H1 (cell line): ENCODE measurements around the gene SLC30A2. TPM values are rescaled to one million over a fixed set of nuclear protein-coding genes. Genes with fewer than 3 reads are reported as not detected.

Source experiments
- CTCF ChIA-PET: fragments of 300-600 bp; sonication (Branson Sonifier 250); formaldehyde crosslinking; loops from one replicate; lab custom pipeline; 2021; ENCODE audit not compliant: partially characterized antibody; lab: Charles Lee
- POLR2A ChIA-PET: fragments of 300-600 bp; sonication (Branson Sonifier 250); formaldehyde crosslinking; loops from one replicate; lab custom pipeline; 2021; ENCODE audit warnings: inconsistent platforms; ENCODE audit not compliant: partially characterized antibody; lab: Charles Lee
- DNase-seq, 2 experiments: peaks; one replicate each; pipeline versions ENCODE4 v3.0.0 to v3.0.0-alpha.2; 2010 to 2022; ENCODE audit warnings: low spot score in 2 of 2, low read depth in 1 of 2, mixed read lengths in 1 of 2
- FAIRE-seq: peaks from 2 replicates; lab custom pipeline; 2011; peaks lifted over from hg19 to GRCh38; lab: Jason Lieb, UNC
- H2AFZ ChIP-seq: 2 replicates; pipeline ENCODE4 v1.8.1; 2012; ENCODE audit warnings: low read length, inconsistent platforms
- H2AK5ac ChIP-seq: 2 replicates; pipeline ENCODE4 v1.6.1; 2013; ENCODE audit warnings: low read depth, low read length
- H2BK120ac ChIP-seq: replicated peaks from 2 replicates; pipeline ENCODE3; 2013; ENCODE audit warnings: low read depth, low read length, inconsistent platforms
- H2BK12ac ChIP-seq: 2 replicates; pipeline ENCODE4 v1.6.1; 2013; ENCODE audit warnings: low read depth, low read length
- H2BK15ac ChIP-seq: 2 replicates; pipeline ENCODE4 v1.6.1; 2013; ENCODE audit warnings: low read length
- H2BK20ac ChIP-seq: 2 replicates; pipeline ENCODE4 v1.6.1; 2013; ENCODE audit warnings: low read length
- H2BK5ac ChIP-seq: 2 replicates; pipeline ENCODE4 v1.6.1; 2013; ENCODE audit warnings: low read depth, low read length
- H3K14ac ChIP-seq: 2 replicates; pipeline ENCODE4 v1.6.1; 2013; ENCODE audit warnings: inconsistent platforms; ENCODE audit not compliant: insufficient read length
- H3K18ac ChIP-seq: 2 replicates; pipeline ENCODE4 v1.6.1; 2013; ENCODE audit warnings: low read length; ENCODE audit errors: extremely low read depth
- H3K23ac ChIP-seq: 2 replicates; pipeline ENCODE4 v1.6.1; 2013; ENCODE audit warnings: inconsistent platforms; ENCODE audit not compliant: insufficient read length
- H3K23me2 ChIP-seq: 2 replicates; pipeline ENCODE4 v1.6.1; 2013; ENCODE audit warnings: low read depth, low read length
- H3K27ac ChIP-seq: 2 replicates; pipeline ENCODE4 v1.6.1; 2011; ENCODE audit warnings: low read depth, low read length, inconsistent platforms
- H3K27me3 ChIP-seq, 4 experiments: replicated peaks in 1 of 4; 1 replicate in 1 of 4; 2 replicates in 3 of 4; pipeline versions ENCODE4 v1.6.1 to v1.8.1; 2011 to 2013; ENCODE audit warnings: low read length in 3 of 4, mild to moderate bottlenecking in 3 of 4, inconsistent platforms in 2 of 4, mixed read lengths in 2 of 4, moderate library complexity in 1 of 4; ENCODE audit not compliant: control insufficient read depth in 3 of 4, insufficient read depth in 3 of 4; ENCODE audit errors: extremely low read depth in 1 of 4
- H3K36me3 ChIP-seq, 4 experiments: 2 replicates each; pipeline versions ENCODE4 v1.6.1 to v1.8.1; 2011 to 2013; ENCODE audit warnings: mild to moderate bottlenecking in 4 of 4, low read length in 3 of 4, moderate library complexity in 2 of 4, control low read depth in 1 of 4, inconsistent platforms in 1 of 4; ENCODE audit not compliant: insufficient read depth in 4 of 4, control insufficient read depth in 2 of 4
- H3K4ac ChIP-seq: replicated peaks from 2 replicates; pipeline ENCODE3; 2013; ENCODE audit warnings: low read length, low read depth, mixed read lengths, inconsistent platforms; ENCODE audit not compliant: insufficient read length
- H3K4me1 ChIP-seq, 4 experiments: replicated peaks in 1 of 4; 1 replicate in 1 of 4; 2 replicates in 3 of 4; pipeline versions ENCODE4 v1.6.1 to v1.8.1; 2011 to 2013; ENCODE audit warnings: low read length in 3 of 4, inconsistent platforms in 2 of 4, mixed read lengths in 1 of 4; ENCODE audit not compliant: insufficient read depth in 4 of 4, control insufficient read depth in 3 of 4
- H3K4me2 ChIP-seq, 2 experiments: 2 replicates each; pipeline versions ENCODE4 v1.6.1 to v1.8.1; 2011 to 2013; ENCODE audit warnings: low read depth in 2 of 2, low read length in 2 of 2, control low read depth in 1 of 2, inconsistent platforms in 1 of 2, mild to moderate bottlenecking in 1 of 2; ENCODE audit not compliant: insufficient read depth in 1 of 2
- H3K4me3 ChIP-seq, 4 experiments: fragments of 200-600, 300-600 bp in 1 of 4; sonication (generic), shearing (Covaris generic), sonication (Bioruptor Twin) in 1 of 4; 2 replicates each; pipeline versions ENCODE4 v1.5.1 to v1.8.1; 2011 to 2016; ENCODE audit warnings: low read length in 4 of 4, low read depth in 3 of 4, control low read depth in 2 of 4, inconsistent platforms in 2 of 4, mild to moderate bottlenecking in 2 of 4, mixed read lengths in 1 of 4, moderate library complexity in 1 of 4; ENCODE audit not compliant: insufficient read depth in 2 of 4; ENCODE audit errors: extremely low read depth in 1 of 4
- H3K56ac ChIP-seq: replicated peaks from 2 replicates; pipeline ENCODE3; 2013; ENCODE audit warnings: low read depth, mild to moderate bottlenecking, mixed read lengths, low read length, inconsistent platforms; ENCODE audit not compliant: insufficient read length
- H3K79me1 ChIP-seq: 2 replicates; pipeline ENCODE4 v1.6.1; 2013; ENCODE audit warnings: low read depth, low read length, control low read depth
- H3K79me2 ChIP-seq, 2 experiments: 2 replicates each; pipeline versions ENCODE4 v1.6.1 to v1.8.1; 2012 to 2013; ENCODE audit warnings: low read length in 2 of 2, mild to moderate bottlenecking in 2 of 2, inconsistent platforms in 1 of 2; ENCODE audit not compliant: insufficient read depth in 2 of 2, control insufficient read depth in 1 of 2
- H3K9ac ChIP-seq, 4 experiments: replicated peaks in 1 of 4; 1 replicate in 1 of 4; 2 replicates in 3 of 4; pipeline versions ENCODE4 v1.6.1 to v1.8.1; 2011 to 2013; ENCODE audit warnings: low read depth in 3 of 4, low read length in 3 of 4, control low read depth in 2 of 4, mild to moderate bottlenecking in 2 of 4, moderate library complexity in 2 of 4, inconsistent platforms in 1 of 4; ENCODE audit errors: extremely low read depth in 1 of 4
- H3K9me3 ChIP-seq, 2 experiments: 2 replicates each; pipeline versions ENCODE4 v1.6.1 to v1.8.1; 2012 to 2013; ENCODE audit warnings: mild to moderate bottlenecking in 2 of 2, moderate library complexity in 2 of 2, control low read depth in 1 of 2, inconsistent platforms in 1 of 2, low read depth in 1 of 2, low read length in 1 of 2, mixed read lengths in 1 of 2; ENCODE audit not compliant: insufficient read depth in 2 of 2
- H4K20me1 ChIP-seq, 2 experiments: replicated peaks in 1 of 2; 2 replicates each; pipeline versions ENCODE3 to v1.8.1; 2011 to 2013; ENCODE audit warnings: inconsistent platforms in 2 of 2, low read length in 2 of 2, mild to moderate bottlenecking in 1 of 2; ENCODE audit not compliant: insufficient read depth in 2 of 2, control insufficient read depth in 1 of 2
- H4K5ac ChIP-seq: 2 replicates; pipeline ENCODE4 v1.6.1; 2013; ENCODE audit warnings: low read length, low read depth, mixed read lengths, inconsistent platforms; ENCODE audit not compliant: insufficient read length
- H4K8ac ChIP-seq: 2 replicates; pipeline ENCODE4 v1.8.0; 2013; ENCODE audit warnings: mild to moderate bottlenecking, moderate library complexity, low read length, inconsistent platforms; ENCODE audit not compliant: insufficient read depth; ENCODE audit errors: extremely low read depth
- H4K91ac ChIP-seq: replicated peaks from 2 replicates; pipeline ENCODE3; 2013; ENCODE audit warnings: low read length, mixed read lengths, inconsistent platforms; ENCODE audit not compliant: insufficient read length
- ATF3 ChIP-seq: IDR thresholded peaks from 2 replicates; pipeline ENCODE4 v1.6.1; 2011; ENCODE audit warnings: low read depth, mild to moderate bottlenecking, low read length; ENCODE audit not compliant: insufficient read depth
- CTCF ChIP-seq, 3 experiments: IDR thresholded peaks; 1 replicate in 2 of 3; 2 replicates in 1 of 3; pipeline versions ENCODE4 v1.5.1 to v1.6.1; 2011; ENCODE audit warnings: low read length in 3 of 3, mild to moderate bottlenecking in 3 of 3, inconsistent platforms in 2 of 3, low read depth in 1 of 3, moderate library complexity in 1 of 3; ENCODE audit not compliant: insufficient read depth in 1 of 3; ENCODE audit errors: control extremely low read depth in 1 of 3
- HDAC2 ChIP-seq, 2 experiments: fragments of 300-600 bp in 1 of 2; sonication (generic) in 1 of 2; IDR thresholded peaks; 2 replicates each; pipeline ENCODE4 v1.6.1; 2011 to 2012; ENCODE audit warnings: low read depth in 2 of 2, low read length in 2 of 2, mild to moderate bottlenecking in 2 of 2, moderate library complexity in 2 of 2, borderline replicate concordance in 1 of 2, inconsistent platforms in 1 of 2
- KDM1A ChIP-seq: fragments of 200-600, 300-600 bp; sonication (generic); IDR thresholded peaks from 2 replicates; pipeline ENCODE4 v1.7.1; 2016; ENCODE audit warnings: mild to moderate bottlenecking, low read length, borderline replicate concordance
- KDM4A ChIP-seq: IDR thresholded peaks from one replicate; pipeline ENCODE4 v1.7.1; 2012; ENCODE audit warnings: low read depth, mild to moderate bottlenecking, moderate library complexity, low read length, inconsistent platforms; ENCODE audit not compliant: severe bottlenecking
- RAD21 ChIP-seq, 2 experiments: IDR thresholded peaks in 1 of 2; conservative IDR thresholded peaks in 1 of 2; 2 replicates each; pipeline ENCODE4 v1.6.1; 2011; ENCODE audit warnings: low read depth in 2 of 2, low read length in 2 of 2, improper control_type of control experiment in 1 of 2, inconsistent platforms in 1 of 2, mild to moderate bottlenecking in 1 of 2, moderate library complexity in 1 of 2
- SAP30 ChIP-seq: fragments of 300-600 bp; sonication (generic); IDR thresholded peaks from 2 replicates; pipeline ENCODE4 v1.7.1; 2012; ENCODE audit warnings: low read length, moderate library complexity, mild to moderate bottlenecking, inconsistent platforms; ENCODE audit not compliant: insufficient read depth, insufficient replicate concordance
- WGBS, 2 experiments: shearing (Covaris generic) in 1 of 2; methylation state at CpG; one replicate each; pipeline versions ENCODE4 v1.1.6 to v1.1.7; 2013 to 2015; ENCODE audit warnings: low lambda C conversion rate in 2 of 2, mixed read lengths in 2 of 2, inconsistent platforms in 1 of 2, low coverage in 1 of 2, missing lambda C conversion rate in 1 of 2; ENCODE audit not compliant: insufficient replicate concordance in 2 of 2, insufficient coverage in 1 of 2, insufficient read length in 1 of 2; ENCODE audit errors: extremely low coverage in 1 of 2, missing lambda C conversion rate in 1 of 2; 5-methylcytosine and 5-hydroxymethylcytosine counted together
- polyA plus RNA-seq, 7 experiments: library from polyadenylated mRNA; depleted of rRNA in 3 of 7; stranded (reverse) in 5 of 7; unstranded in 2 of 7; fragments of >200 nt in 5 of 7; fragments of 200-250 nt in 2 of 7; gene quantifications; 1 replicate in 5 of 7; 2 replicates in 1 of 7; 4 replicates in 1 of 7; pipeline versions ENCODE4 v1.2.1 to v1.2.3, GENCODE V29; 2011 to 2013; ENCODE audit warnings: missing spikeins in 2 of 7, mixed read lengths in 2 of 7
- total RNA-seq: library from RNA; stranded (reverse); fragmentation: NEBNext Ultra II Directional; extraction: Animal tissue kit (Norgen Biotek cat#: 25700); gene quantifications from 2 replicates; pipeline ENCODE4 v1.2.1, GENCODE V29; 2021

The SLC30A2 gene
- total and polyA plus RNA-seq, 2 of the 8 experiments (the other 6 are each of a cell fraction or from before 2014, with no cell fraction given) = 0.19 to 0.76 TPM

GRCh38 chr1:26029864-26030481 lies 15.9 kb downstream of the SLC30A2 start:
- H3K18ac ChIP-seq = no peak overlapping the region
- H3K23me2 ChIP-seq = peaks cover 2% of the 10 kb centered on the region; the same call in 1 of the 2 replicates
- H3K4me1 ChIP-seq = peaks cover 0 to 6% (median 4%) of the 10 kb centered on the region in 4 experiments; a peak in 3 of 7 replicates
- H2AK5ac ChIP-seq = no peak overlapping the region
- CTCF ChIA-PET = interaction anchor here (0.6 to 3.0 kb wide), 35 partner anchors 8 to 1250 kb away, joined by 3 to 11 read pairs (median 4); partner anchors contain the start of genes EXTL1, PAFAH2 and TRIM63
- H2BK20ac ChIP-seq = no peak overlapping the region
- WGBS, 2 experiments = 64% methylated on average over 7 of the region's 7 CpGs; no CpG with 5 or more reads in 1 of the 2 experiments
- no peak overlapping the region for H4K8ac ChIP-seq
- H3K4ac ChIP-seq = no peak overlapping the region
- H3K4me3 ChIP-seq = no peak overlapping the region
- 0 out of 2 replicates have a peak overlapping the region, but pooled peaks have one; percentile 9 for H2BK12ac ChIP-seq
- H4K5ac ChIP-seq = no peak overlapping the region
- no peak for TF ChIP-seq ATF3
- no peak for TF ChIP-seq SAP30
- TF ChIP-seq KDM1A = peak; percentile 66; the same call in 1 of the 2 replicates
- 0 out of 4 replicates have a peak, but pooled peaks of 1 of the 2 experiments have one; percentile 2 for TF ChIP-seq HDAC2 (IDR thresholded peaks at IDR 0.05; ENCODE audit: borderline replicate concordance in 1 of 2, low read depth in 2 of 2, low read length in 2 of 2)
- TF ChIP-seq KDM4A = no peak
- TF ChIP-seq RAD21 (IDR thresholded peaks at IDR 0.05 in 1 of 2, conservative IDR thresholded peaks at IDR 0.05 in 1 of 2; ENCODE audit: low read depth in 2 of 2, low read length in 2 of 2) = peak; percentile 56 to 74
- TF ChIP-seq CTCF (IDR thresholded peaks at IDR 0.05; ENCODE audit: control extremely low read depth in 1 of 3, insufficient read depth in 1 of 3, low read depth in 1 of 3, low read length in 3 of 3) = peak; percentile 29 to 56 (median 55)
- TF ChIP-seq, all 59 proteins: peak for 4
- no peaks in the 10 kb centered on the region for H3K79me1 ChIP-seq
- H2AFZ ChIP-seq = no peak overlapping the region
- no peak overlapping the region for H3K14ac ChIP-seq
- POLR2A ChIA-PET = interaction anchor here (0.7 to 1.5 kb wide), 3 partner anchors 28 to 208 kb away, joined by 3 to 4 read pairs (median 4); no protein-coding TSS in a partner anchor
- H3K36me3 ChIP-seq = no peaks in the 10 kb centered on the region
- FAIRE-seq (peak; percentile 71), DNase-seq (no peak)
- H3K4me2 ChIP-seq = no peak overlapping the region
- no peak overlapping the region for H2BK15ac ChIP-seq
- no peak overlapping the region for H4K91ac ChIP-seq
- peaks cover 0 to 1% of the 10 kb centered on the region in 2 experiments for H4K20me1 ChIP-seq
- H3K23ac ChIP-seq = no peak overlapping the region
- H3K9ac ChIP-seq = no peak overlapping the region
- H3K79me2 ChIP-seq = no peaks in the 10 kb centered on the region
- peaks cover 6 to 18% (median 16%) of the 10 kb centered on the region in 4 experiments; a peak in 6 of 7 replicates for H3K27me3 ChIP-seq
- no peaks in the 10 kb centered on the region for H3K9me3 ChIP-seq
- no peak overlapping the region for H2BK120ac ChIP-seq
- no peak overlapping the region for H2BK5ac ChIP-seq
- H3K56ac ChIP-seq = no peak overlapping the region
- H3K27ac ChIP-seq = no peak overlapping the region
